ENCODE results near the gene TSC22D2.

The TSC22D2 gene

DNA sequence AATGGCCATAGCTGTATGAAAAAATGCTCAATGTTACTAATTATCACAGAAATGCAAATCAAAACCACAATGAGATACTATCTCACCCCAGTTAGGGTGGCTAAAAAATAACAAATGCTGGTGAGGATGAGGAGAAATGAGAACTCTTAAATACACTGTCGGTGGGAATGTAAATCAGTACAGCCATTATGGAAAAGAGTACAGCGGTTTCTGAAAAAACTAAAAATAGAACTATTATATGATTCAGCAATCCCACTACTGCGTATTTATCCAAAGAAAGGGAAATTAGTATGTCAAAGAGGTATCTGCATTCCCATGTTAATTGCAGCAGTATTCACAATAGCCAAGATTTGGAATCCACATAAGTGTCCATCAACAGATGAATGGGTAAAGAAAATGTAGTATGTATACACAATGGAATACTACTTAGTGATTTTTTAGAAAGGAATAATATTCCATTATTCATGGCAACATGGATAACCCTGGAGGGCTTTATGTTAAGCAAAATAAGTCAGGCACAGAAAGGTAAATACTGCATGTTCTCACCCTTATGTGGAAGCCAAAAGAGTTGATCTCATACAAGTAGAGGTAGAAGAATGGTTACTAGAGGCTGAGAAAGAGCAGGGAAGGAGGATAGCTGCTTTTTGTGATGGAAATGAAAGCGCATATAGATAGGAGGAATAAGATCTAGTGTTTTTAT is 103.2 kb downstream of the TSC22D2 start:
- H3K4me3 ChIP-seq (ENCODE audit: low read depth, low read length): no peak overlapping the region
- no peaks in the 10 kb centered on the region for H3K36me3 ChIP-seq (ENCODE audit: control insufficient read depth, insufficient read depth, low read length)
- H3K4me1 ChIP-seq (ENCODE audit: control insufficient read depth, insufficient read depth, low read length): peaks cover 17% of the 10 kb centered on the region
- no peak overlapping the region for H3K27ac ChIP-seq (ENCODE audit: low read depth, low read length)
- no peak overlapping the region for H3K9ac ChIP-seq (ENCODE audit: low read length)
- H3K9me3 ChIP-seq (ENCODE audit: control insufficient read depth, insufficient read depth, low read depth, low read length): no peaks in the 10 kb centered on the region
- no peaks in the 10 kb centered on the region for H3K27me3 ChIP-seq (ENCODE audit: control insufficient read depth, insufficient read depth, low read length)

- Histone ChIP-seq H3K9me3 (ENCODE audit: control insufficient read depth, insufficient read depth, low read depth, low read length) (peaks cover 20% of the 10 kb centered on the region), H3K36me3 (ENCODE audit: control insufficient read depth, insufficient read depth, low read length) (no peaks in the 10 kb centered on the region), H3K4me3 (ENCODE audit: low read depth, low read length) (no peak overlapping the region), H3K27ac (ENCODE audit: low read depth, low read length) (no peak overlapping the region), H3K27me3 (ENCODE audit: control insufficient read depth, insufficient read depth, low read length) (no peaks in the 10 kb centered on the region), H3K4me1 (ENCODE audit: control insufficient read depth, insufficient read depth, low read length) (peaks cover 17% of the 10 kb centered on the region), H3K9ac (ENCODE audit: low read length) (no peak overlapping the region)
These were observed 107.1 kb downstream of the TSC22D2 start for GRCh38 chr3:150515210-150515609.
